ENCODE data around the gene GRIK1. TPM values are rescaled to one million over a fixed set of nuclear protein-coding genes. Genes with fewer than 3 reads are reported as not detected.

Gene GRIK1
- total RNA-seq, 1 experiment from 2014 or later: not detected

- no peak overlapping the region for H3K4me3 ChIP-seq (ENCODE audit: insufficient read depth, low read depth, low read length)
- H3K36me3 ChIP-seq (replicated peaks; ENCODE audit: control insufficient read depth, insufficient read depth, low read length): no peaks in the 10 kb centered on the region
- no peak for DNase-seq
- no peaks in the 10 kb centered on the region for H3K27me3 ChIP-seq (ENCODE audit: control insufficient read depth, insufficient read depth, low read length)
These were observed 186.6 kb downstream of the GRIK1 start for GRCh38 chr21:29753216-29753615.

GRCh38 chr21:29751473-29752185, 188.2 kb downstream of the GRIK1 start:
- Histone ChIP-seq H3K4me3 (ENCODE audit: insufficient read depth, low read depth, low read length) (no peak overlapping the region), H3K36me3 (replicated peaks; ENCODE audit: control insufficient read depth, insufficient read depth, low read length) (no peaks in the 10 kb centered on the region), H3K27me3 (ENCODE audit: control insufficient read depth, insufficient read depth, low read length) (no peaks in the 10 kb centered on the region)
- no peak for DNase-seq

GRCh38 chr21:29749957-29750356, 189.8 kb downstream of the GRIK1 start:
- Histone ChIP-seq H3K36me3 (replicated peaks; ENCODE audit: control insufficient read depth, insufficient read depth, low read length) (no peaks in the 10 kb centered on the region), H3K27me3 (ENCODE audit: control insufficient read depth, insufficient read depth, low read length) (no peaks in the 10 kb centered on the region), H3K4me3 (ENCODE audit: insufficient read depth, low read depth, low read length) (no peak overlapping the region)
- DNase-seq: no peak

- Histone ChIP-seq H3K27me3 (ENCODE audit: control insufficient read depth, insufficient read depth, low read length) (no peaks in the 10 kb centered on the region), H3K36me3 (replicated peaks; ENCODE audit: control insufficient read depth, insufficient read depth, low read length) (no peaks in the 10 kb centered on the region), H3K4me3 (ENCODE audit: insufficient read depth, low read depth, low read length) (no peak overlapping the region)
- no peak for DNase-seq
These were observed 190.6 kb downstream of the GRIK1 start for GRCh38 chr21:29749223-29749622.

- Histone ChIP-seq H3K36me3 (replicated peaks; ENCODE audit: control insufficient read depth, insufficient read depth, low read length) (no peaks in the 10 kb centered on the region), H3K4me3 (ENCODE audit: insufficient read depth, low read depth, low read length) (no peak overlapping the region), H3K27me3 (ENCODE audit: control insufficient read depth, insufficient read depth, low read length) (no peaks in the 10 kb centered on the region)
- DNase-seq: no peak
These were observed 191.2 kb downstream of the GRIK1 start for GRCh38 chr21:29748391-29749167.

GRCh38 chr21:29741761-29742160, 198.0 kb downstream of the GRIK1 start:
- H3K36me3 ChIP-seq (replicated peaks; ENCODE audit: control insufficient read depth, insufficient read depth, low read length): no peaks in the 10 kb centered on the region
- no peak overlapping the region for H3K4me3 ChIP-seq (ENCODE audit: insufficient read depth, low read depth, low read length)
- DNase-seq: no peak
- no peaks in the 10 kb centered on the region for H3K27me3 ChIP-seq (ENCODE audit: control insufficient read depth, insufficient read depth, low read length)

GRCh38 chr21:29739176-29739575, 200.6 kb downstream of the GRIK1 start:
- Histone ChIP-seq H3K27me3 (ENCODE audit: control insufficient read depth, insufficient read depth, low read length) (no peaks in the 10 kb centered on the region), H3K4me3 (ENCODE audit: insufficient read depth, low read depth, low read length) (no peak overlapping the region), H3K36me3 (replicated peaks; ENCODE audit: control insufficient read depth, insufficient read depth, low read length) (no peaks in the 10 kb centered on the region)
- DNase-seq: no peak

GRCh38 chr21:29738730-29739129, 201.1 kb downstream of the GRIK1 start:
- H3K36me3 ChIP-seq (replicated peaks; ENCODE audit: control insufficient read depth, insufficient read depth, low read length): no peaks in the 10 kb centered on the region
- H3K27me3 ChIP-seq (ENCODE audit: control insufficient read depth, insufficient read depth, low read length): no peaks in the 10 kb centered on the region
- no peak for DNase-seq
- H3K4me3 ChIP-seq (ENCODE audit: insufficient read depth, low read depth, low read length): no peak overlapping the region

GRCh38 chr21:29737186-29737585, 202.6 kb downstream of the GRIK1 start:
- Histone ChIP-seq H3K4me3 (ENCODE audit: insufficient read depth, low read depth, low read length) (no peak overlapping the region), H3K27me3 (ENCODE audit: control insufficient read depth, insufficient read depth, low read length) (no peaks in the 10 kb centered on the region), H3K36me3 (replicated peaks; ENCODE audit: control insufficient read depth, insufficient read depth, low read length) (no peaks in the 10 kb centered on the region)
- DNase-seq: no peak

- H3K36me3 ChIP-seq (replicated peaks; ENCODE audit: control insufficient read depth, insufficient read depth, low read length): no peaks in the 10 kb centered on the region
- no peaks in the 10 kb centered on the region for H3K27me3 ChIP-seq (ENCODE audit: control insufficient read depth, insufficient read depth, low read length)
- H3K4me3 ChIP-seq (ENCODE audit: insufficient read depth, low read depth, low read length): no peak overlapping the region
- DNase-seq: no peak
These were observed 209.5 kb downstream of the GRIK1 start for GRCh38 chr21:29730281-29730680.

- no peaks in the 10 kb centered on the region for H3K27me3 ChIP-seq (ENCODE audit: control insufficient read depth, insufficient read depth, low read length)
- H3K4me3 ChIP-seq (ENCODE audit: insufficient read depth, low read depth, low read length): no peak overlapping the region
- no peak for DNase-seq
- no peaks in the 10 kb centered on the region for H3K36me3 ChIP-seq (replicated peaks; ENCODE audit: control insufficient read depth, insufficient read depth, low read length)
These were observed 213.8 kb downstream of the GRIK1 start for GRCh38 chr21:29726044-29726443.

- no peak for DNase-seq
These were observed 214.6 kb downstream of the GRIK1 start for GRCh38 chr21:29725025-29725736.

GRCh38 chr21:29721964-29722363, 217.8 kb downstream of the GRIK1 start:
- DNase-seq: no peak
- H3K4me3 ChIP-seq (ENCODE audit: insufficient read depth, low read depth, low read length): no peak overlapping the region
- no peaks in the 10 kb centered on the region for H3K27me3 ChIP-seq (ENCODE audit: control insufficient read depth, insufficient read depth, low read length)
- no peaks in the 10 kb centered on the region for H3K36me3 ChIP-seq (replicated peaks; ENCODE audit: control insufficient read depth, insufficient read depth, low read length)

More at GRCh38 chr21:29725025-29725736, 214.6 kb downstream of the GRIK1 start:
- no peaks in the 10 kb centered on the region for H3K27me3 ChIP-seq (ENCODE audit: control insufficient read depth, insufficient read depth, low read length)
- no peaks in the 10 kb centered on the region for H3K36me3 ChIP-seq (replicated peaks; ENCODE audit: control insufficient read depth, insufficient read depth, low read length)
- no peak overlapping the region for H3K4me3 ChIP-seq (ENCODE audit: insufficient read depth, low read depth, low read length)

- Histone ChIP-seq H3K36me3 (replicated peaks; ENCODE audit: control insufficient read depth, insufficient read depth, low read length) (no peaks in the 10 kb centered on the region), H3K4me3 (ENCODE audit: insufficient read depth, low read depth, low read length) (no peak overlapping the region), H3K27me3 (ENCODE audit: control insufficient read depth, insufficient read depth, low read length) (no peaks in the 10 kb centered on the region)
- no peak for DNase-seq
These were observed 218.6 kb downstream of the GRIK1 start for GRCh38 chr21:29721221-29721620.

GRCh38 chr21:29719521-29719920, 220.3 kb downstream of the GRIK1 start:
- Histone ChIP-seq H3K27me3 (ENCODE audit: control insufficient read depth, insufficient read depth, low read length) (no peaks in the 10 kb centered on the region), H3K4me3 (ENCODE audit: insufficient read depth, low read depth, low read length) (no peak overlapping the region), H3K36me3 (replicated peaks; ENCODE audit: control insufficient read depth, insufficient read depth, low read length) (no peaks in the 10 kb centered on the region)
- DNase-seq: no peak
